T-helper 1 cell (primary cell): ENCODE measurements around the gene GPR39.

Experiments used
- DNase-seq, 5 donors: peaks; one replicate each; pipeline ENCODE4 v3.0.0-alpha.2; 2012 to 2020

GPR39 gene

GRCh38 chr2:132646540-132647108, 230.0 kb downstream of the GPR39 start:
- DNase-seq, result no peak

DNA sequence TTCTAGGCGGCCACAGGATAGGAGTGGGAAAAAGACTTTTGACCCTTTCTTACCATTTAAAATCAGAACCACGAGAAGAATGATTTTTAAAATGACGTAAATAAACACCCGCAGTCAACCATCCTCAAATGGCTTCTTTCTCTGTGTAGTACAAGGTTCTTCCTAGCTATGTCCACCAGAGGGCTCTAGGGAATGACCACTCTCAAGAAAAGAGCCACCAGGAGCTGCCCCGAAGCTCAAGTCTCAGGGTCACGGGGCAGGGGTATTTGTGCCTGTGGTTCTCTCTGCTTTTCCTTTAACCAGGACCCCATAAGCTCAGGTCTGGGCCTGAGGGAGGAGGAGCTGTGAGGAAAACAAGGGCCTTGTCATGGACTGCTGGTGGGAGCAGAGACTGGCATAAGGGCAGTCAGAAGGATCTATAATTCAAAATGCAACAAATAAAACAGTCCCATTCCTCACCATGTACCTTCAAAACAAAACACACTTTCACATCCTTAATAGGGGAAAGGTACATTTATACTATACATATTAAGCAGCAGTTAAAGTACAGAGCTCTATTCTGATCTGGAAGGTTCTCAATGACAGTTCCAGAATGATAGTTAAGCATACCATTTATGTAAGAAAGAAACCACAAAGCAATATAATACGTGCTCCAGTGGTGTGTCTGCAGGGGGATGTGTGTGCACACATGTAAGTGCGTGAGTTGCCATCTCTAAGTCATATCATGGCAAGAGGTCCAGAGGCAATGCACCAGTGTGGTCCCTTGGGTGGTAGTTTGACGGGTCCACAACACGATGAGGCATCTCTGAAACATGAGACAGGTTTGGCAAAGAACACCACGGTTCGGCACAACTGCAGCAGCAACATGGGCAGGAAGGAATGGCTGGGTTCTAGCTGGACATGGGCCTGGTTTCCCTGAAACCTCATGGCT, 234.8 kb downstream of the GPR39 start:
- no peak for DNase-seq

DNA sequence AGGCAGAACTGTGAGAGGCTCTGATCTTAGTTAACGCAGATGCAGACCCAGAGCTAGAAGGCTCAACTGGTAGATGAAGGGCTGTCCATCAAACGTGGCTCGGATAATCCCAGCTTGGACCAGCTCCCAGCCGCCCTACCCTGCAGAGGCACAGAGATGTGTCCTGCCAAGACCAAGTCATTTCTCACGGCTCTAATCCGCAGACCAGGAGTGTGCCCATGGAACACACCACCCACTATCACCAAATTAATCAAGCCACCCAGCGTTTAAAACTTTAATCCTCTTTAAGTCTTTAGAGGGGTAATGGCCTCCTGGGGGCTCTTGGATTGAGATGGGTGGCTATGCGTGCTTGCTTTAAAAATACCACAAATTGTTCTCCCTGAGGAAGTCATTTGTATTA, 235.9 kb downstream of the GPR39 start:
- no peak for DNase-seq

- no peak for DNase-seq
Observed at GRCh38 chr2:132654335-132654734, 237.7 kb downstream of the GPR39 start.

DNA sequence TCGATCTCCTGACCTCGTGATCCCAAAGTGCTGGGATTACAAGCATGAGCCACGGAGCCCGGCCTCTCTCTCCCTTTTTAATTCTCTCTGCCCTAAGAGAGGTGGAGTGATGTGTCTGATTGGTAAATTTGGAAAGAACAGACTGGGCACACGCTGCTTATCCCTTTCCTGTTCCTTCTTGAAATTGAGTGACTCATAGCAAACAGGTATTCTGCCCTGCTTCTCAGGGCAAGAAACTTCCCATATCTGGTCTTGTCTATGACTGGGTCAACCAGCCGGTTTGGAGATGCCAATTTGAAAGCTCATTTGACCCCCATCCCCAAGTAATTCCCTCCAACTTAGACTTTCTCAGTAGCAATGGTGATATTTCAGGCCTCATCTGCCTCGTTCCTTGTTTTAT, 238.4 kb downstream of the GPR39 start:
- DNase-seq, result no peak

DNA sequence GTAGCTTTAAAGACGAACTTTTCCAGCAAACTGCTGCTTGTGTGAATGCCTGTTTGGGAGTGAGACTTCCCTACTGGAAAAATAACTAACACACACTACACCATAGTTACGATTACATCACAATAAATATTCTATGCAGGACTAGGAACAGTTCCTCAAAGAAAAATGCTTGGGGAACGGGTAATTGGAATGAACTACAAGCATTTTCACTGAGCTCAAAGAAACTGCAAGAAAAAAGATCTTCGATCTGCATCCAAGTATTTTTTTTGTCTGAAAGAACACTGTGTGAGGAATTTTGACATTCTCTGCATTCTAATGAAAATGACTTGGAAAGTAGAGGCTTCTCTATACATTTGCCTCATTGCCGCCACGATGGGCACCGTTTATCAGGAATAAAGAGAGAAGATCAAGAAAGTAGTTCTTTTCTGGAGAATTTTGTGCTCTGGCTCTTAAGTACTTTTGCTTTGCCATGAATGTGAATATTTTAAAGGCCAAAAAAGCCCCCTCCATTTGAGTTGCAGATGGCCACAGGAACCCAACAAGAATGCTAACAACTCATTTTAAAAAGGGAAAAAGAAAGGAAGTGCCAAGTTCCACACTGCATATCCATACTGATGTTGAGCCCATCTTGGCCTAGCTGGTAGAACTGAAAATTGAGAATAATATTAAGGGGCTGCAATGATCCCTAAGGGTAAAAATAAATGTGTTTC, 239.8 kb downstream of the GPR39 start:
- DNase-seq, result no peak

DNA sequence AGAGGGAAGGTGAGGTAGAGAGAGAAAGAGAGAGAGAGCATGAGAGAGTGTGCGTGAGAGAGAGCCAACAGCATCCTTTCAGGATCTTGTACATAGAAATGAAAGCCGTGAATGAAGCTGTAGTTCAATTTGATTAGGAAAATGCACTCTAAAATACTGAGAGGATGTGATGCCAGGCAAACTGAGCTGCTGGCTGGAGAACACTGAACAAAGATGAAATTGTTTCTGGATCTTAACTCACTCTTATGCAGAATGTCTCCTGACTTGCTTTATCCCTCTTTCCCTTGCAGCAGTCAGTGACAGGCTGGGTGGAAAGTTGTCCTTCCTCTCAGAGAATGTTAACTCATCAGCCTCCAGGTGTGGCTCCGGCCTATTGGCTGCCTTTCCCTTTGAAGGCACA, 242.7 kb downstream of the GPR39 start:
- DNase-seq, result no peak

- no peak for DNase-seq
Observed at GRCh38 chr2:132662732-132663131, 246.1 kb downstream of the GPR39 start.

DNA sequence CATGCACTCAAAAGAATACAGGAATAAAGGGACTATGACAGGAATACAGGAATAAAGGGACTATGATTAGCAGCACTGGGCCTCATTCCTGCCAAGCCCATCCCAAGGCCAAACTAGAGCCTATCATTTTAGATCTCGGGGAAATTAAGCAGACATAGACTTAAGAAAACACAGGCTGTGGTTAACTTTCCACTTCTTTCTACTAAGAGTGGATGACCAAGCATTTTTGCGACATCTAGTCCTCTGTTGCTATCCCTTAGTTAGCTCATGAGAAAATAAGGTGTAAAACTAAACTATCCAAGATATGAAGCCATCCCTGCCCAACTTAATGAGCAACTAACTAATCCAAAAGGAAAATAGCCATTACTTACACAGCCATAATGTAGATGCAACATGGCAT, 247.5 kb downstream of the GPR39 start:
- no peak for DNase-seq

- DNase-seq, result no peak
Observed at GRCh38 chr2:132665401-132666140, 249.0 kb downstream of the GPR39 start.

GRCh38 chr2:132667706-132668105, 251.1 kb downstream of the GPR39 start:
- DNase-seq, result no peak

DNA sequence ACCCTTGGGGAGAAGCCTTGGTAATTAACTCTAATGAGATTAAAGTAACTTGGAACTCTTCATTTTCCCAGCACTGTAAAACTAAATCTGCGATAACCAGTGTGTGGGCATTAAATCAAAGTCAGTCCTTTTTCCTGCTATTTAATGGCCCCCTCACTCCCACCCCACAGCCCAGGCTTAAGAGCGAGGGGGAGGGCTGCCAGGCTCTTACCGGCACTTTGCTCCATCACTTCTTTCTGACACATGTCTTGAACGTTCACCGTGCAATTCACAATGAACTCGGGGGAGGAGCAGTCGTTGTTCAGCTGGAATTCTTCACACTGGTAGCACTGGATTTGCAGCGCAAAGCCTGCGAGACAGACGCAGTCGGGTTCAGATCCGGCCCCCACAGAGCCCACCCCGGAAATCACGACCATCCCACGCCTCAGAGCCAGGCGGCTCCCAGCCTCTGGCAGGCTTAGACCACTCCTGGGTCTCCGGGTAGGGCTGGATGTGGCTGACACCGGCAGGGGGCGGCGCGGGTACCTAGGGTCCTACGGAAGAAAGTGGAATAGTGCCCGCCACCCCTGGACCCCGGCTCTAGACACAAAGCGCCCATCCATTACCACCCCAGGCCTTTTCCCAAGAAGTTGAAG, 251.7 kb downstream of the GPR39 start:
- no peak for DNase-seq

GRCh38 chr2:132668987-132669907, 252.6 kb downstream of the GPR39 start:
- no peak for DNase-seq

DNA sequence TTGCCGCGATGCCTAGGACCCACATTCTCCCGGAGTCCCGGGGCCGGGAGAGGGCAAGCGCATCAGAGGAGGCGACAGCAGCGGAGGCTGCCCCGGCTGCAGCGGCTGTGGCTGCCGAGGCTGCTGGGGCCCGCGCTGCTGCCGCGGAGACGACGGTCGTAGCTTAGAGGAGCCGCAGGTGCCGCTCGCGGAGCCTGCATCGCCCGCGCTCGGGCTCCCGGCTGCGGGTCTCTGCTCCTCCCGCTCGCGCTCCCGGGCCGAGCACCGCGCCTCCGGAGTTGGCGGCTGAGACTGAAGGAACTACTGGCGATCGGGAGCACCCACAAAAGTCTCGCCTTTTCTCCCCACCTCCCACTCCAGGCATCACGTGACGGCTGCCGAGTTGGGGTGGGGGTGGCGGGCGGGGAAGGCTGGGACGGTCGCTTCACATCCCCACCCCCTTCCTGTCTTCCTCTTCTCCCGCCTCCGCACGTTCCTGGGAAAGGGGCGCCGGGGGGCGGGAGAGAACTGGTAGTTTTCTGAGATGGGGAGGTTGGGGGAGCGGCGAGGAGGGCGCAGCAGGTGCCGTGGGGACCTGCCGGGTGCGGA, 253.4 kb downstream of the GPR39 start, which contains the start of gene LYPD1:
Gene LYPD1 (minus strand): TSS at position 298 of the 588 bp plus-strand sequence. CDS start 273 bp downstream, at position 25.
- DNase-seq, result no peak

DNA sequence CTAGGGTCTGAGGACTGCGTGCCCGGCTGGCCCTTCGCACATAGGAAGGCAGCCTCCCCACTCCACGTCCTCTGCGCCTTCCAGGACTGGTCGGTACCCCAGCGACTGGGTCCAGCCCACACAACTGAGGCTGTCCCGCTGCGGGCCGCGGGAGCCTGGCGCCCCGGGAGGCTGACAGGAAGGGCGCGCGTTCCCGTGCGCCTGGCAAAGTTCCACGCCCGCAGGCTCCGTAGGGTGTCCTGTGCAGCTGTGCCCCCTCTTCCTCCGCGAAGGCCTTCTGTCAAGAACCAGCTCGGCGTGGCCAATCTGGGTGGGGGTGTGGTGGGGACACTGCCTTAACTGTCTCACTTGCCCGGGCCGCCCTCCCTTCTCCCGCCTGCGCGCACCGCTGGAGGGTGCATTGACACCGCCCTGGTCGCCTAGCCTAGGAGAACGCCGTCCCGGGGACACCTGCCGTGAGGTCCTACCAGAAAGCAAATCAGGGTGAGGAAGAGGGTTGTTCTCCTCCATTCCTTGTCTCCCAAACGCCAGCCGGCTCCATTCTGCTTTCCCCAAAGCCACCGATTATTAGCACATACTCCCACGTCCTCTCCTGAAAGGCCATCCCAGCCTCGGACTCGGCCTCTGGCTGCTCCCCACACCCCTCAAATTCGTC, 254.0 kb downstream of the GPR39 start:
- no peak for DNase-seq

DNA sequence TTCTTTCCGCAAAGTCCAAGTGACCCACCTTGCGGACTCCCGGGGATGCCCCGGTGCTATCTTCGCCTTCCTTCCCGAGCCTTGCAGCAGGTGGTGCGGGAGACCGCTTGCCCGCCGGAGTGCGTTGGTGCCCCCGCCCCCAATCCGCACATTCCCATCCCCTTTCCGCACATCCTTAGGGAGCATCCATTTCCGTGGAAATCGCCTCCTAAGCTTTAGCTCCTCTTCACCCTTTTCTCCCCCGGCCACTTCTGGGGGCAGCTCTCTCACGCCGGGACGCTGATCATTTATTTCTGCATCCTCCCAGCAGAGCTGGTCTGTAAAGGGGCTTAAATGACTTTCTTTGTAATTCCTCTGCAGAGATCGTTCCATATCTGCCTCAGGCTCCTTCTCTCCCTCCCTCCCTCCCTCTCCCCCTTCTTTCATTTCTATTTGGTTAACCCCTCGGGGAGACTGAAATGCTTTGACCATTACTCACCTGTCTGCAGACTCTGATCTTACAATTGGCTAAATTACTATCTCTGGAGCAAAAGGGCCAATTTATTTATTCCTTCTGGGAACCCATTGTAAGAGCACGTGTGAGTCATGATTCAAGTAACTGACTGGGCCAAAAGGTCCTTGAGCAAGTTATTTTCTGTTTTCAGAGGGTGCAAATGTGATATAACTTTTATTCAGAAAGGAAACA, 254.7 kb downstream of the GPR39 start:
- DNase-seq, result no peak

DNA sequence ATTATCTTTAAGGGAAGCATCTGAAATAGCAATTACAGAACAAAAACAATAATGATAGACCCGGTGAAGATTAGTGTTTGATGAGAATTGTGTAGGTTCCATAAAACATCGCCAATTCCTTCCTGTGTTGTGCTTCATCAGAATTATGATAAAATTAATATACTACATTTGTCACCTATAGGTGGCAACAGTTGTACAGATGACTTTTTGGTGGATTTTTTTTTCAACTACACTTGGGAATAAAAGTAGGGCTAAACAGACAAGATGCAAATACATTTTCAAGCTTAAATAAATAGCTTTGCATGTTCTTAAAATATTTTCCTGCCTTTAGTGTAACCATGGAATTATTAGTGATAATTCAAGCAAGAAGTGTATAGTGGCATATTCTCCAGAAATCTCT, 260.4 kb downstream of the GPR39 start:
- no peak for DNase-seq

DNA sequence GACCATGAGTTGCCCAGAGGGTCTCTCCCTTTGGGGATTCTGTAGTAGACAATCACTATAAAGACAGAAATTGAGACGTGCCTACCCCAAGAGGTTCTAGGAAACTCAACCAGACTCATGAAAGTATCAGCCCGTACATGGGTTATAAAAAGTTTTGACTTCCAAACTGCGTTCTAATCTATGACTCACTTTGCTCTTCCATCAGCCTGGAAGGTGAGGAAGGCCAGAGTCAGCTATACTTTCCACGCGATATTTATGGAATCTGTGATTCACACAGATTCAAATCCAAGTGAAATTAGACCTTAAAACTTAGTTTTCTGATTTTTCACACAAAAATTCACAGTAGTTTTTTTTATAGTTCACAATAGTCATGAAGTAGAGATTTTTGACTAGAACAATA, 261.1 kb downstream of the GPR39 start:
- no peak for DNase-seq

DNA sequence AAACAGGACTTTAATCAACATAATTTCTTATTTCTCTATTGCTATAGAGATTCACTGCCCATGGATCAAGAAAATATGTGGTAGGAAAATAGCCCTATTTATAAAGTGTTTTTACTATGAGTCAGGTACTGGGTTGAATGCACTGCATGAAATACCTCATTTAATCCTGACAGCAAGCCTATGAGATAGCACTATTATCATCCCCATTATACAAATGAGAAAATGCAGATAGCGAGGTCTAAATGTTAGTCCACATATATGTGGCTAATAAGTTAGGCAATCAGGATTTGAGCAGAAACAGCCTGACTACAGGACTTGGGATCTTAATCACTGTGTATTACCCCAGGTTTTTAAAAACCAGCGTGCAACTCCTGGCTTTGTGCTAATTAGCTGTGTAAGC, 261.9 kb downstream of the GPR39 start:
- no peak for DNase-seq

- no peak for DNase-seq
Observed at GRCh38 chr2:132680544-132680943, 263.9 kb downstream of the GPR39 start.
